ENCODE measurements around the gene IL27RA. TPM values are rescaled to one million over a fixed set of nuclear protein-coding genes. Genes with fewer than 3 reads are reported as not detected.

IL27RA gene
- total RNA-seq, 1 experiment from 2014 or later, result 7.8 TPM

- TSS peak; percentile 13 for BruUV-seq (replicated peaks)
- CTCF ChIA-PET, result no interaction called here
Observed at GRCh38 chr19:14003251-14004055, 28.1 kb upstream of the IL27RA start.

DNA sequence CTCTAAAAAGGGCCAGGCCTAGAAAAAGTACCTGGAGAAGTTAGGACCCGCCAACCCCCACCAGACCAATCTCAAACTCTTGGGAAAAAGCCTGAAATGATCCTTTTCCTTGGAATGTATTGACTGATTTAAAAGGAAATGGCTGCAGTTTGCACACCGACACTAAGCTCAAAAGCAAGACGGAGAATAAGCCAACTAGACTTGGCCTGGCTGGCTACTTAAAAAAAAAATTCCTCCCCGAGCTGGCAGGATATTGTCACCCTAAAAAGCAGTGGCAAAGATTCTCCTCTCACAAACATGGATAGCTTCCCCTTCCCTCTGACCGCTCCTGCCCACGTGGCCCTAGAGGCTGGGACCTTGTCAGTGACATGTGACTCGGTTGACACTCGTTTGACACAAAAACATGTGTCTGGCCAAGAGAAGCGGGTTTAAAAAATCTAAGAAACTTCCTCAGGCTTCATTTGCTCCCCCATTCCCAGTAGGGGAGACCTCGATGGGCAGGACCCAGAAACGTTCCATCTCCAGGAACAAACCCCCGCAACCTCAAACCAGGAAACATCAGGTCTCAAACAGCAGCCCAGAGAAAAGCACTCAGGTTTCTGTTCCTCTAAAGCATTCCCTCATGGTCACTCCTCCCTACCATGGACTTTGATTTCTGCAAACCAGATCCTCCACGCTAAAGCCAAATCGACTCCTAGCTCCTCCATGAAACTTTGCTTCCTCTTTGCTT, 26.8 kb upstream of the IL27RA start:
- Histone ChIP-seq H3K79me2 (ENCODE audit: low read depth) (peaks cover 36% of the 10 kb centered on the region), H3K9me2 (ENCODE audit: insufficient read depth) (no peaks in the 10 kb centered on the region), H3K27me3 (ENCODE audit: insufficient read depth, low read depth) (no peaks in the 10 kb centered on the region), H3K36me3 (ENCODE audit: low read depth) (0 out of 2 replicates have a peak, but pooled peaks cover 4% of the 10 kb centered on the region), H4K20me1 (ENCODE audit: insufficient read depth) (no peaks in the 10 kb centered on the region), H3F3A (ENCODE audit: insufficient read depth, low read depth) (peaks cover 32% of the 10 kb centered on the region), H3K4me3 (no peak overlapping the region), H3K4me2 (peak overlapping the region; percentile 24; the same call in 1 of the 2 replicates), H3K27ac (no peak overlapping the region), H3K9me3 (ENCODE audit: insufficient read depth, low read depth) (0 out of 2 replicates have a peak, but pooled peaks cover 2% of the 10 kb centered on the region), H3K4me1 (replicated peaks; ENCODE audit: insufficient read depth) (peaks cover 6% of the 10 kb centered on the region), H2AFZ (no peak overlapping the region)
- no peak for DNase-seq
- BruUV-seq (replicated peaks), result TSS peak; percentile 55
- ChIA-PET CTCF (interaction anchor here (0.5 to 0.7 kb wide), 4 partner anchors 132 to 1672 kb away, joined by 3 to 18 read pairs (median 8); no protein-coding TSS in a partner anchor), POLR2A (ENCODE audit: unreplicated experiment) (no interaction called here)
- intact Hi-C loops (cut with micrococcal nuclease; ENCODE audit: unreplicated experiment), result loop anchor here (5.0 kb wide), 1 partner anchor 503 kb away; no protein-coding TSS in a partner anchor
- TF ChIP-seq EZH2 (IDR thresholded peaks at IDR 0.05; ENCODE audit: low read depth) (no peak), CTCF (conservative IDR thresholded peaks at IDR 0.05) (no peak)

More at GRCh38 chr19:14003251-14004055, 28.1 kb upstream of the IL27RA start:
- Histone ChIP-seq H3K4me2 (no peak overlapping the region), H3K9me2 (ENCODE audit: insufficient read depth) (no peaks in the 10 kb centered on the region), H2AFZ (no peak overlapping the region), H3K4me3 (no peak overlapping the region), H3K27me3 (ENCODE audit: insufficient read depth, low read depth) (no peaks in the 10 kb centered on the region), H3F3A (ENCODE audit: insufficient read depth, low read depth) (peaks cover 36% of the 10 kb centered on the region), H4K20me1 (ENCODE audit: insufficient read depth) (no peaks in the 10 kb centered on the region), H3K79me2 (ENCODE audit: low read depth) (peaks cover 44% of the 10 kb centered on the region), H3K4me1 (replicated peaks; ENCODE audit: insufficient read depth) (peaks cover 4% of the 10 kb centered on the region; the same call in 1 of the 2 replicates), H3K9me3 (ENCODE audit: insufficient read depth, low read depth) (0 out of 2 replicates have a peak, but pooled peaks cover 10% of the 10 kb centered on the region), H3K36me3 (ENCODE audit: low read depth) (peaks cover 12% of the 10 kb centered on the region; the same call in 1 of the 2 replicates), H3K27ac (no peak overlapping the region)
- no peak for DNase-seq
- POLR2A ChIA-PET (ENCODE audit: unreplicated experiment), result interaction anchor here (0.7 kb wide), 2 partner anchors 97 to 126 kb away, joined by 3 to 7 read pairs; no protein-coding TSS in a partner anchor
- intact Hi-C loops (cut with micrococcal nuclease; ENCODE audit: unreplicated experiment), result no loop called here
- TF ChIP-seq CTCF (conservative IDR thresholded peaks at IDR 0.05), result no peak
- TF ChIP-seq EZH2 (IDR thresholded peaks at IDR 0.05; ENCODE audit: low read depth), result no peak
